OCI-LY1 (cell line): ENCODE results near the gene SYNPO2.

Experiments
- H2AFZ ChIP-seq: fragments of 200-600 bp; sonication (generic), shearing (Covaris generic); 2 replicates; pipeline ENCODE4 v1.6.0; 2014; ENCODE audit warnings: antibody characterized with exemption, mild to moderate bottlenecking, low read length
- H3F3A ChIP-seq: fragments of 200-600 bp; sonication (generic), shearing (Covaris generic); 2 replicates; pipeline ENCODE4 v1.6.0; 2014; ENCODE audit warnings: mild to moderate bottlenecking, antibody characterized with exemption, low read length, moderate library complexity; ENCODE audit not compliant: insufficient read depth
- H3K27ac ChIP-seq: fragments of 200-600 bp; sonication (generic); 2 replicates; pipeline ENCODE4 v1.5.1; 2014; ENCODE audit warnings: low read length, mixed run types, mild to moderate bottlenecking, low read depth; ENCODE audit not compliant: poor library complexity, severe bottlenecking
- H3K27me3 ChIP-seq: fragments of 200-600 bp; sonication (generic); 2 replicates; pipeline ENCODE4 v1.6.0; 2014; ENCODE audit warnings: antibody characterized with exemption, mild to moderate bottlenecking, low read length, moderate library complexity; ENCODE audit not compliant: insufficient read depth
- H3K36me3 ChIP-seq: fragments of 200-600 bp; sonication (generic); 2 replicates; pipeline ENCODE4 v1.6.1; 2014; ENCODE audit warnings: mild to moderate bottlenecking, antibody characterized with exemption, low read length, moderate library complexity, mixed read lengths; ENCODE audit not compliant: insufficient read depth
- H3K4me1 ChIP-seq: fragments of 200-600 bp; sonication (generic); 2 replicates; pipeline ENCODE4 v1.5.1; 2014; ENCODE audit warnings: mild to moderate bottlenecking, low read length, moderate library complexity; ENCODE audit not compliant: insufficient read depth, severe bottlenecking
- H3K4me2 ChIP-seq: fragments of 200-600 bp; sonication (generic), shearing (Covaris generic); 2 replicates; pipeline ENCODE4 v1.6.1; 2014; ENCODE audit warnings: low read length
- H3K4me3 ChIP-seq: fragments of 200-600 bp; sonication (generic); 2 replicates; pipeline ENCODE4 v1.5.1; 2014; ENCODE audit warnings: low read length, low read depth, mild to moderate bottlenecking, mixed read lengths; ENCODE audit not compliant: poor library complexity, severe bottlenecking
- H3K79me2 ChIP-seq: fragments of 200-600 bp; shearing (Covaris generic); 2 replicates; pipeline ENCODE4 v1.6.1; 2016; ENCODE audit warnings: mixed run types, low read length, mixed read lengths; ENCODE audit not compliant: insufficient read depth
- H3K9ac ChIP-seq: fragments of 200-600 bp; sonication (generic), shearing (Covaris generic); 2 replicates; pipeline ENCODE4 v1.6.1; 2014; ENCODE audit warnings: mild to moderate bottlenecking, low read length, mixed read lengths
- H3K9me2 ChIP-seq: fragments of 200-600 bp; sonication (generic), shearing (Covaris generic); 2 replicates; pipeline ENCODE4 v1.6.1; 2014; ENCODE audit warnings: low read depth, mild to moderate bottlenecking, low read length, mixed read lengths
- H3K9me3 ChIP-seq: fragments of 200-600 bp; shearing (Covaris generic); 2 replicates; pipeline ENCODE4 v1.6.1; 2014; ENCODE audit warnings: low read length, mixed read lengths
- H4K20me1 ChIP-seq: fragments of 200-600 bp; sonication (generic), shearing (Covaris generic); 2 replicates; pipeline ENCODE4 v1.6.0; 2016; ENCODE audit warnings: mild to moderate bottlenecking, low read length; ENCODE audit not compliant: insufficient read depth
- CTCF ChIP-seq: fragments of 200-600 bp; sonication (generic), shearing (Covaris generic); IDR thresholded peaks from 2 replicates; pipeline ENCODE4 v1.5.1; 2017; ENCODE audit warnings: mild to moderate bottlenecking, antibody characterized with exemption, low read length, moderate library complexity, mixed read lengths
- EZH2 ChIP-seq: fragments of 200-600 bp; sonication (generic), shearing (Covaris generic); IDR thresholded peaks from 2 replicates; pipeline ENCODE4 v1.8.0; 2017; ENCODE audit warnings: borderline replicate concordance, mixed run types, mild to moderate bottlenecking, antibody characterized with exemption, low read length, moderate library complexity, mixed read lengths

The SYNPO2 gene

DNA sequence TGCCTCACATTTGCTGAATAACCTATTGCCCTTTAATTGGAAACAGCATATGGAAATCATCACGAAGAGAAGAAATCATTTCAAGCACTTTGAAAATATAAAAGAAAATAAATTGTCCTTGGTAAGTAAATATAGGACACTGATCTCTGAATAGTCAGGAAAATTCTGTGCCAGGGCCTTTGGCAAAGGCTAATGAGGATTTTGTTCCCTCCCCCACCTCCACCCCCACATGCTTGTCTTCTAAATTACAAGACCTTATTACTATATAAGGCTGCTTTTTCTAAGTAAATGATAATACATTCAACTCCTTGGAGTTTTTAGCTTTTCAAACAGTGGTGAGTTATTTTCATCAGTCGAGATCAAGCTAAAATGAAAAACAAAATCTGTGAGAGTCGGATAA, 15.8 kb downstream of the SYNPO2 start:
- no peak overlapping the region for H3K9ac ChIP-seq
- TF ChIP-seq CTCF = no peak
- TF ChIP-seq EZH2 = no peak
- no peaks in the 10 kb centered on the region for H4K20me1 ChIP-seq
- H3K27ac ChIP-seq = no peak overlapping the region
- H3K27me3 ChIP-seq = no peaks in the 10 kb centered on the region; the same call in 1 of the 2 replicates
- no peaks in the 10 kb centered on the region for H3K36me3 ChIP-seq
- no peak overlapping the region for H3K4me2 ChIP-seq
- H3K9me3 ChIP-seq = no peaks in the 10 kb centered on the region
- H3K4me1 ChIP-seq = no peaks in the 10 kb centered on the region
- no peaks in the 10 kb centered on the region for H3K79me2 ChIP-seq
- no peaks in the 10 kb centered on the region for H3K9me2 ChIP-seq
- no peak overlapping the region for H3K4me3 ChIP-seq
- H3F3A ChIP-seq = no peaks in the 10 kb centered on the region
- H2AFZ ChIP-seq = no peak overlapping the region

DNA sequence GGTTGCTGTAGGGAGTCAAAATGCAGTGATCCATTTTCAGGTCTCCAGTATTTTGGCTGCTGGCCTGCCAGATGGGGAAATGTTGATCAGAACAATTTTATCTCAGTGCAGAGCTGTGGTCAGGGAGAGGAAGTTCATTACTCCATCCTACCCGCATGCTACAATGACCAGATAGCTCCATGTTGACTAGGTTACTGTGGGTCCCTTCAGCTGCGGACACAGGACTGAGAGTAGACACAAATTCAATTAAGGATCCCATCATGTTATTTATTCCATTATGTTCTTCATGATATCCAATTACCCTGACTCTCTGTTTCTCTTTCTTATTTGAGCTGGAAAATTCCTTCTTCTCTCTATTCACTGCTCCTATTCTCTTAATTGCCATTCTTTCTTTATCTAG, 16.3 kb downstream of the SYNPO2 start:
- Histone ChIP-seq H3K9ac (no peak overlapping the region), H3K79me2 (no peaks in the 10 kb centered on the region), H3K27me3 (no peaks in the 10 kb centered on the region; the same call in 1 of the 2 replicates), H2AFZ (no peak overlapping the region), H3F3A (no peaks in the 10 kb centered on the region), H3K27ac (no peak overlapping the region), H3K9me3 (no peaks in the 10 kb centered on the region), H4K20me1 (no peaks in the 10 kb centered on the region), H3K36me3 (no peaks in the 10 kb centered on the region), H3K4me1 (no peaks in the 10 kb centered on the region), H3K9me2 (no peaks in the 10 kb centered on the region), H3K4me2 (no peak overlapping the region), H3K4me3 (no peak overlapping the region)
- TF ChIP-seq CTCF (no peak), EZH2 (no peak)

DNA sequence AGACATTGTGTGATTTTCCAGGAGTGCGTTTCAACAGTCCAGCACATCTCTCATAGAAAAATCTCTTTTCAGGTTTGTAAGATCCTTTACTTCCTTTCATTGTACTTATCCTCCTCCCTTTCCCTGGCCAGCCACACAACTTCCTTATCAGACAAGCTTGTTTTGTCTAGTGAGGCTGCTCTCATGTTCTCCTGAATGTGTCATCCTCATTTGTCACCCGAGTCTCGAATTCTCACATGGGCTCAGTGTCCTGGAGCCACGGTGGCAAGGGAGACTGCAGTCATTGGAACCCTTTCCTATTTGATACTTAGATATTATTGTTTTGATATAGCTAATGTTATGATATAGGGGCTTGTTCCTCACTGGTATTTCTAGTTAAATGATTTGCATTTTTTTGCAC, 16.9 kb downstream of the SYNPO2 start:
- no peaks in the 10 kb centered on the region for H3K4me1 ChIP-seq
- TF ChIP-seq EZH2 (no peak), CTCF (no peak)
- H4K20me1 ChIP-seq = no peaks in the 10 kb centered on the region
- H3K27ac ChIP-seq = no peak overlapping the region
- no peak overlapping the region for H3K4me3 ChIP-seq
- no peak overlapping the region for H3K9ac ChIP-seq
- H3K9me3 ChIP-seq = no peaks in the 10 kb centered on the region
- H3K79me2 ChIP-seq = no peaks in the 10 kb centered on the region
- H3K36me3 ChIP-seq = no peaks in the 10 kb centered on the region
- no peak overlapping the region for H3K4me2 ChIP-seq
- H2AFZ ChIP-seq = no peak overlapping the region
- H3F3A ChIP-seq = no peaks in the 10 kb centered on the region
- H3K9me2 ChIP-seq = no peaks in the 10 kb centered on the region
- H3K27me3 ChIP-seq = no peaks in the 10 kb centered on the region; the same call in 1 of the 2 replicates
